Upper lobe of left lung (tissue), 4 donors: ENCODE results near the gene CLK1.

Source experiments
- EP300 ChIP-seq, 4 donors: sonication (generic); formaldehyde crosslinking; IDR thresholded peaks; one replicate each; pipeline ENCODE4 v1.5.1; 2017; ENCODE audit warnings: antibody characterized with exemption in 4 of 4, control low read depth in 2 of 4
- TF ChIP-seq, protein P1 (sequence below), 6 experiments: fragments of 450-650 bp in 4 of 6; fragments of 200-600 bp in 2 of 6; sonication (generic) in 2 of 6; IDR thresholded peaks; one replicate each; pipeline ENCODE4 v1.5.1; 2016 to 2019; ENCODE audit warnings: antibody characterized with exemption in 6 of 6

DNA sequence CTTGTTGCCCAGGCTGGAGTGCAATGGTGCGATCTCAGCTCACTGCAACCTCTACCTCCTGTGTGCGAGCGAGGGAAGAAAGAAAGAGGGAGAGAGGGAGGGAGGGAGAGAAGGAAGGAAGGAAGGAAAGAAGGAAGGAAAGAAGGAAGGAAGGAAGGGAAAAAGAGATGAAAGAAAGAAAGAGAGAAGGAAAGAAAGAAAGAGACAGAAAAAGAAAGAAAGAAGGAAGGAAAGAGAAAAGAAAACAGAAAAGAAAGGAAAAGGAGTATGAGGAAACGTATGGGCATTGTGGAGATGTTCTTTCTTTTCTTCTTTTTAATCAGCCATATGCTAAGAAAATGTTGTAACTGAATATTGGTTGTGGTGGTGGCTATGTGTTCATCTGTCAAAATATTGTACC is 16.5 kb downstream of the CLK1 start:
- TF ChIP-seq EP300 (IDR thresholded peaks at IDR 0.05): no peak
- TF ChIP-seq, protein P1, sequence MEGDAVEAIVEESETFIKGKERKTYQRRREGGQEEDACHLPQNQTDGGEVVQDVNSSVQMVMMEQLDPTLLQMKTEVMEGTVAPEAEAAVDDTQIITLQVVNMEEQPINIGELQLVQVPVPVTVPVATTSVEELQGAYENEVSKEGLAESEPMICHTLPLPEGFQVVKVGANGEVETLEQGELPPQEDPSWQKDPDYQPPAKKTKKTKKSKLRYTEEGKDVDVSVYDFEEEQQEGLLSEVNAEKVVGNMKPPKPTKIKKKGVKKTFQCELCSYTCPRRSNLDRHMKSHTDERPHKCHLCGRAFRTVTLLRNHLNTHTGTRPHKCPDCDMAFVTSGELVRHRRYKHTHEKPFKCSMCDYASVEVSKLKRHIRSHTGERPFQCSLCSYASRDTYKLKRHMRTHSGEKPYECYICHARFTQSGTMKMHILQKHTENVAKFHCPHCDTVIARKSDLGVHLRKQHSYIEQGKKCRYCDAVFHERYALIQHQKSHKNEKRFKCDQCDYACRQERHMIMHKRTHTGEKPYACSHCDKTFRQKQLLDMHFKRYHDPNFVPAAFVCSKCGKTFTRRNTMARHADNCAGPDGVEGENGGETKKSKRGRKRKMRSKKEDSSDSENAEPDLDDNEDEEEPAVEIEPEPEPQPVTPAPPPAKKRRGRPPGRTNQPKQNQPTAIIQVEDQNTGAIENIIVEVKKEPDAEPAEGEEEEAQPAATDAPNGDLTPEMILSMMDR (IDR thresholded peaks at IDR 0.05): no peak
